Esophagus muscularis mucosa (tissue), 4 donors: ENCODE measurements around the gene TTYH1.

Experiments used
- EP300 ChIP-seq: sonication (generic); formaldehyde crosslinking; IDR thresholded peaks from one replicate; pipeline ENCODE4 v1.6.1; 2017; ENCODE audit warnings: antibody characterized with exemption
- POLR2A ChIP-seq: fragments of 450-650 bp; IDR thresholded peaks from one replicate; pipeline ENCODE4 v1.6.1; 2017; ENCODE audit warnings: antibody characterized with exemption, moderate library complexity, mild to moderate bottlenecking, low read depth
- POLR2AphosphoS5 ChIP-seq, 2 donors: sonication (generic); formaldehyde crosslinking; IDR thresholded peaks; one replicate each; pipeline ENCODE4 v1.6.1; 2017; ENCODE audit warnings: antibody characterized with exemption in 2 of 2
- TF ChIP-seq, protein P1 (sequence below), 3 experiments: fragments of 200-600 bp in 2 of 3; fragments of 450-650 bp in 1 of 3; sonication (generic) in 2 of 3; IDR thresholded peaks; one replicate each; pipeline ENCODE4 v1.5.1; 2017 to 2019; ENCODE audit warnings: antibody characterized with exemption in 3 of 3, mild to moderate bottlenecking in 2 of 3, moderate library complexity in 1 of 3

- TF ChIP-seq, protein P1, sequence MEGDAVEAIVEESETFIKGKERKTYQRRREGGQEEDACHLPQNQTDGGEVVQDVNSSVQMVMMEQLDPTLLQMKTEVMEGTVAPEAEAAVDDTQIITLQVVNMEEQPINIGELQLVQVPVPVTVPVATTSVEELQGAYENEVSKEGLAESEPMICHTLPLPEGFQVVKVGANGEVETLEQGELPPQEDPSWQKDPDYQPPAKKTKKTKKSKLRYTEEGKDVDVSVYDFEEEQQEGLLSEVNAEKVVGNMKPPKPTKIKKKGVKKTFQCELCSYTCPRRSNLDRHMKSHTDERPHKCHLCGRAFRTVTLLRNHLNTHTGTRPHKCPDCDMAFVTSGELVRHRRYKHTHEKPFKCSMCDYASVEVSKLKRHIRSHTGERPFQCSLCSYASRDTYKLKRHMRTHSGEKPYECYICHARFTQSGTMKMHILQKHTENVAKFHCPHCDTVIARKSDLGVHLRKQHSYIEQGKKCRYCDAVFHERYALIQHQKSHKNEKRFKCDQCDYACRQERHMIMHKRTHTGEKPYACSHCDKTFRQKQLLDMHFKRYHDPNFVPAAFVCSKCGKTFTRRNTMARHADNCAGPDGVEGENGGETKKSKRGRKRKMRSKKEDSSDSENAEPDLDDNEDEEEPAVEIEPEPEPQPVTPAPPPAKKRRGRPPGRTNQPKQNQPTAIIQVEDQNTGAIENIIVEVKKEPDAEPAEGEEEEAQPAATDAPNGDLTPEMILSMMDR (IDR thresholded peaks at IDR 0.05): peak in 1 of 3 experiments; percentile 10
- TF ChIP-seq EP300 (no peak), POLR2A (no peak), POLR2AphosphoS5 (IDR thresholded peaks at IDR 0.05) (peak in 1 of 2 donors; percentile 47)
These were observed 32.9 kb downstream of the TTYH1 start for GRCh38 chr19:54448040-54448773.
